ENCODE results near the gene PDE8B.

The PDE8B gene

GRCh38 chr5:77224672-77225355, 14.3 kb downstream of the PDE8B start:
- H2AFZ ChIP-seq (ENCODE audit: low read depth, low read length) = no peak overlapping the region
- no peak for ATAC-seq (ENCODE audit: insufficient read depth, low read depth)
- H3K36me3 ChIP-seq (ENCODE audit: insufficient read depth, low read length) = no peaks in the 10 kb centered on the region
- no peak overlapping the region for H3K9ac ChIP-seq (ENCODE audit: low read depth, low read length)
- no peaks in the 10 kb centered on the region for H3K9me3 ChIP-seq (ENCODE audit: insufficient read depth, low read length, severe bottlenecking)
- TF ChIP-seq EZH2 (IDR thresholded peaks at IDR 0.05; ENCODE audit: borderline replicate concordance, low read depth, low read length, severe bottlenecking) (no peak), CTCF (IDR thresholded peaks at IDR 0.05; ENCODE audit: borderline replicate concordance, extremely low read depth, low read length, poor library complexity, severe bottlenecking) (no peak)
- no peaks in the 10 kb centered on the region for H4K20me1 ChIP-seq (ENCODE audit: insufficient read depth, low read length)
- no peak overlapping the region for H3K4me3 ChIP-seq (ENCODE audit: low read depth in 1 of 2, low read length in 2 of 2)
- no peak for DNase-seq
- H3K4me2 ChIP-seq (ENCODE audit: insufficient read depth, low read length) = no peak overlapping the region
- no peak overlapping the region for H3K27ac ChIP-seq (ENCODE audit: low read length)
- no peaks in the 10 kb centered on the region for H3K4me1 ChIP-seq (ENCODE audit: insufficient read depth, low read length)
- H3K79me2 ChIP-seq (ENCODE audit: insufficient read depth, low read length) = no peaks in the 10 kb centered on the region
- H3K27me3 ChIP-seq (ENCODE audit: insufficient read depth, low read length, poor library complexity) = peaks cover 3% of the 10 kb centered on the region

GRCh38 chr5:77225531-77225930, 15.1 kb downstream of the PDE8B start:
- Histone ChIP-seq H3K79me2 (ENCODE audit: insufficient read depth, low read length) (no peaks in the 10 kb centered on the region), H3K27me3 (ENCODE audit: insufficient read depth, low read length, poor library complexity) (peaks cover 3% of the 10 kb centered on the region), H3K4me3 (ENCODE audit: low read depth in 1 of 2, low read length in 2 of 2) (no peak overlapping the region), H3K9me3 (ENCODE audit: insufficient read depth, low read length, severe bottlenecking) (no peaks in the 10 kb centered on the region), H3K9ac (ENCODE audit: low read depth, low read length) (no peak overlapping the region), H3K27ac (ENCODE audit: low read length) (no peak overlapping the region), H3K4me2 (ENCODE audit: insufficient read depth, low read length) (no peak overlapping the region), H2AFZ (ENCODE audit: low read depth, low read length) (no peak overlapping the region), H3K4me1 (ENCODE audit: insufficient read depth, low read length) (no peaks in the 10 kb centered on the region), H3K36me3 (ENCODE audit: insufficient read depth, low read length) (no peaks in the 10 kb centered on the region), H4K20me1 (ENCODE audit: insufficient read depth, low read length) (no peaks in the 10 kb centered on the region)
- ATAC-seq (ENCODE audit: insufficient read depth, low read depth) = no peak
- no peak for TF ChIP-seq EZH2 (IDR thresholded peaks at IDR 0.05; ENCODE audit: borderline replicate concordance, low read depth, low read length, severe bottlenecking)
- no peak for TF ChIP-seq CTCF (IDR thresholded peaks at IDR 0.05; ENCODE audit: borderline replicate concordance, extremely low read depth, low read length, poor library complexity, severe bottlenecking)
- no peak for DNase-seq

GRCh38 chr5:77229887-77230286, 19.4 kb downstream of the PDE8B start:
- Histone ChIP-seq H3K4me1 (ENCODE audit: insufficient read depth, low read length) (no peaks in the 10 kb centered on the region), H4K20me1 (ENCODE audit: insufficient read depth, low read length) (no peaks in the 10 kb centered on the region), H3K9me3 (ENCODE audit: insufficient read depth, low read length, severe bottlenecking) (no peaks in the 10 kb centered on the region), H3K27me3 (ENCODE audit: insufficient read depth, low read length, poor library complexity) (no peaks in the 10 kb centered on the region), H3K9ac (ENCODE audit: low read depth, low read length) (no peak overlapping the region), H3K79me2 (ENCODE audit: insufficient read depth, low read length) (no peaks in the 10 kb centered on the region), H3K36me3 (ENCODE audit: insufficient read depth, low read length) (no peaks in the 10 kb centered on the region), H3K4me3 (ENCODE audit: low read depth in 1 of 2, low read length in 2 of 2) (no peak overlapping the region), H3K4me2 (ENCODE audit: insufficient read depth, low read length) (no peak overlapping the region), H2AFZ (ENCODE audit: low read depth, low read length) (no peak overlapping the region), H3K27ac (ENCODE audit: low read length) (no peak overlapping the region)
- ATAC-seq (ENCODE audit: insufficient read depth, low read depth) (no peak), DNase-seq (no peak)
- TF ChIP-seq EZH2 (IDR thresholded peaks at IDR 0.05; ENCODE audit: borderline replicate concordance, low read depth, low read length, severe bottlenecking) (no peak), CTCF (IDR thresholded peaks at IDR 0.05; ENCODE audit: borderline replicate concordance, extremely low read depth, low read length, poor library complexity, severe bottlenecking) (no peak)
